GM19240 (cell line): ENCODE results near the gene SYNPO2.
"Not testable (repeated sequence)": the region's sequence is repeated elsewhere in the genome, so short reads cannot be mapped to it uniquely, and the experiment has no call there.

Experiments used
- DNase-seq: peaks from one replicate; pipeline ENCODE4 v3.0.0; 2011; ENCODE audit warnings: low spot score; ENCODE audit not compliant: insufficient read length

The SYNPO2 gene

GRCh38 chr4:118999919-119000318 is 111.3 kb downstream of the SYNPO2 start:
- no peak for DNase-seq

DNA sequence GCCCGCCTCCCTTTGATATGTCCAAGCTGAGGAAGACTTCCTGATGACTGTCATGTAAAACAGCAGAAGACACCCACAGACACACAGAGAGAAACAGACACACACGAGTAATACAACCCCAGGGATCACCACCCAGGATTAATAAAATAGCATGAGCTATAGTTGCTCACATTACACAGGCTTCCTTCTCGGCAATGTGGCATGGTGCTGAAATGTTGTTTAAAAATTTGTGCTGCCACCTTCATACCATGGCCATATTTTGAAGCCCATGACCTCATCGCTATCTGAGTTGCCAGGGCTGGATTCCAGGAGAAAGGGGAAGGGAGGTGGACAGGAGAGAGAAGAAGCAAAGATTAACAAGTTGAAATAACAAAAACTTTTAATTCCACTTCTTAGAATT is 111.7 kb downstream of the SYNPO2 start:
- no peak for DNase-seq

GRCh38 chr4:119002476-119002875 is 113.8 kb downstream of the SYNPO2 start:
- DNase-seq: no peak

GRCh38 chr4:119003001-119003400 is 114.3 kb downstream of the SYNPO2 start:
- DNase-seq: not testable (repeated sequence)

- DNase-seq: no peak
Observed at GRCh38 chr4:119005928-119006460, 117.3 kb downstream of the SYNPO2 start.

DNA sequence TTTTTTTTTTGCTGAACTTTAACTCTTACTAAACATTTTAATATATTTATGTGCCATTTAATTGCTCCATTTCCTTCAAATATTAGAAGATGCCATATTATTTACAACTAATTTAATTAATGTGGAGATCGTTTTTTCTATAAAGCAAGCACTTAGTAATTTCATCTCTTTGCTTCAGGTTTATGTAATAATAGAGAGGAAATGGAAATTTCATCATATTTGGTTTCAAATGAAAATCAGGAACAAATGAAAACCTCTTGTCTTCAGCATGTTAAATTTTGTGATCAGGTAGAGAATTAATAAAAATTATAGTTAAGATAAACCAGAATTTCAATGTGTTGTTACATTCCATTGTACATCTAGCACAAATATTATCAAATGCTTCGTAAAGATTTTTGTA is 120.1 kb downstream of the SYNPO2 start:
- DNase-seq: no peak

GRCh38 chr4:119010221-119010620 is 121.6 kb downstream of the SYNPO2 start:
- DNase-seq: not testable (repeated sequence)

- no peak for DNase-seq
Observed at GRCh38 chr4:119010909-119011606, 122.4 kb downstream of the SYNPO2 start.

- no peak for DNase-seq
Observed at GRCh38 chr4:119011607-119011988, 122.9 kb downstream of the SYNPO2 start.

GRCh38 chr4:119014658-119015057 is 126.0 kb downstream of the SYNPO2 start:
- no peak for DNase-seq

DNA sequence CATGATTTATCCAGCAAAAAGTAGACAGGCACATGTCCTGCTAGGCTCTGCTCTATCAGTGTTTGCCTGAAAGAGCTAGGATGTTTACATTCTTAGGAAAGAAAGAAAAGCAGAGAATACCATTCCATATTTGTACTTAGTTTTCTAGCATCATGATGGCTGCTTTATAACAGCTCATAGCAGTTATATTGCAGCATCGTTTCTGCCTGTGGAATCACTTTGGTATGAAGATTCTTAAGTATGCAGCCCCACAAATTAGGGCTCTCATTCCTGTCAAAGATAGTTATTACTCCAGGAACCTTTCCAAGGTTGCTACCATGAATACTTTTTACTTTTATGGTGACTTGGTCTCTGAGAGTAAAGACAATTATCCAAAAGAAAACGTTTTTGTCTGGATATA is 128.0 kb downstream of the SYNPO2 start:
- DNase-seq: no peak

DNA sequence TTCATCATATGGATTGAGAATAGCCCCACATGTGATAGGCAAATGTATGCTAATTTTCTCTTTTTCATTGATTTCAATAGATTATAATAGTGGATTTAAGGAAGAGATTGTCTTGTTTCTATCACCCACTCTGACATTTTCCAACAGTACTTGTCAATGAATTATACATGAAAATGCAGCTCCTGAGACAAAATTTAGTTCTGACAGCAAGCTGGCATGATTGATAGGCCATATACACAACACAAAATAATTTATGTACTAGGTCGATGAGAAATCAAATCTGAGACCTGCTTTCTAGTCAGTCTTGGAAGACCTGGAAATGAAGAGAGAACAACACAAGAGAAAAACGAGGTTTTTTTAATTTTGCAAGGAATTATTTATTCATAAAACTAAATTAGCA is 129.0 kb downstream of the SYNPO2 start:
- no peak for DNase-seq

DNA sequence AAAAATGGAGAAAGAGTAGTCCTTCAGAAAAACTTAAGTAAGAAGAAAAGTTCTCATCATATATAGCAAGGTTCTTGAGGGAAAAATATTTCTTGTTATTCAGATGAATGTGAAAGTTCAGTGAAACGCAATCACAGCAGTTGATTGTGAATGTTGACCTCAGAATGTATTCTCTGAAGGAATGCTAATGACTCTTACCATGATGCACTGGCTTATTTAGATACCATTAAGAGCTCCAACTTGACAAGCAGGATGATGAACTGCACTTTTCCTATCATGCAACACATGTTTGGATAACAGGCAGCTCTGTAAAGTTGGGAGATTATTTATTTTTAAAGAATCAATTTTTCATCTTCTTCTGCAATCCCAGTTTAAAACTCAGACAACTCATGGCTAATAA is 131.5 kb downstream of the SYNPO2 start:
- no peak for DNase-seq

- DNase-seq: not testable (repeated sequence)
Observed at GRCh38 chr4:119022520-119022919, 133.9 kb downstream of the SYNPO2 start.

GRCh38 chr4:119024102-119024501 is 135.4 kb downstream of the SYNPO2 start:
- no peak for DNase-seq

- no peak for DNase-seq
Observed at GRCh38 chr4:119025420-119025819, 136.8 kb downstream of the SYNPO2 start.

DNA sequence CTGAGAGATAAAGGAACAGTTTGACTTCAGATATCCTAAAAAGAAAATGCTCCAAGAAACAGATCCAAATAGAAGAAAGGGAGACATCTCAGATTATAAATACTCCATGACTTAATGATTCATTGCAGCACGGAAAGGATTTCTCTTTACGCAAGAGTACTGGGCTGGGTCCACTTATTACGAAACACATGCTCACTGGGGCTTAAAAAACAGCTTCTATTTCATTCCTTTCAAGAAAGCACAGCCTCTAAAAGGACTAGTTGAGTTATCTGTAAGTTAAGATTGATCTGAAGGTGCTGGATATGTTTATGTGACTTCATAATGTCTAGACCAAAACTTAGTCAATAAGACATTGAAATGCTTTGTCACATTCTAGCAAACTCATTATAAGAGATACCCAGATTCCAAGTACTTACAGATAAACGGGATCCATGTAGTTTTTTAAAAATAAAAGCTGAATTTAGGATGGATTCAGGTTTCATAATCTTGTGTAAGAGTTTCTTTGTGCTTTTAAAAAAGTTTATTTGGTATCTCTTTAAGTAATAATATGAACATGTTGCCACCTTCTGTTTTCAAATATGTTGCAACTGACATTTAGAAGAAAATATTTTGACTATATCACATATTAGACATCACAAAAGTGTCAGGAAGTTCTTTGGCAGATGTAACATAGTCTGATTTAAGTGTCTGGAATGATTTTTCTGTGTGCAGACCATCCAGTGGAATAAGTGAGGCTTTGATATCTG is 137.4 kb downstream of the SYNPO2 start:
- no peak for DNase-seq

GRCh38 chr4:119026662-119027444 is 138.2 kb downstream of the SYNPO2 start:
- DNase-seq: no peak

GRCh38 chr4:119027811-119028210 is 139.2 kb downstream of the SYNPO2 start:
- no peak for DNase-seq

DNA sequence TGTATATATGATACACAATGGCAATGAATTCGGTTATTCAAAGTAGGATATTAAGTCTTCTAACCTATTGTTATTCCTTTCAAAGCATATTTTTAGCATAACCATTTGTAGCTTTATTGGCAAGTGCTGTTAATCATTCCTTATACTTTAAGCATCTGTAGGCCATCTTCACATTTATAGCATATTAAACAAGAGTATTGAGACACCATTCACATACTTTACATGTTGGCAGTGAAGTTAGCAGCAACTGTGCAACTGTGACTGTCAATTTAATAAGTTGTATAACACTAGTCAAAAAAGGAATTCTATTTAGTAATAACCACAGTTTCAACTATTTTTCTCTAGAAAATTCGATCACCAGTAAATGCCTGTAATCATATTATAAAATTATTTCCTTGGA is 139.6 kb downstream of the SYNPO2 start:
- no peak for DNase-seq

GRCh38 chr4:119029847-119030535 is 141.3 kb downstream of the SYNPO2 start:
- no peak for DNase-seq
